ENCODE measurements around the gene SGPL1.

SGPL1 gene

GRCh38 chr10:70927189-70927943 is 111.6 kb downstream of the SGPL1 start:
- DNase-seq: no peak

GRCh38 chr10:70928140-70928539 is 112.4 kb downstream of the SGPL1 start:
- no peak for DNase-seq

- DNase-seq: no peak
Observed at GRCh38 chr10:70930263-70931000, 114.7 kb downstream of the SGPL1 start.
